ENCODE data around the gene GDI1. TPM values are rescaled to one million over a fixed set of nuclear protein-coding genes. Genes with fewer than 3 reads are reported as not detected.

GDI1 gene
- total RNA-seq, 1 donor from 2014 or later = 31.4 TPM

Other genes starting within 250 kb of the GDI1 start
- not detected for gene OPN1MW2, start 217.4 kb upstream of the GDI1 start, total RNA-seq
- gene OPN1MW3, start 179.6 kb upstream of the GDI1 start, total RNA-seq = not detected
- not detected for gene TEX28, start 142.0 kb upstream of the GDI1 start, total RNA-seq
- not detected for gene TKTL1, start 141.4 kb upstream of the GDI1 start, total RNA-seq
- gene FLNA, start 62.5 kb upstream of the GDI1 start, total RNA-seq = 76.6 TPM
- 19.5 TPM for gene EMD, start 57.9 kb upstream of the GDI1 start, total RNA-seq
- gene RPL10, start 38.8 kb upstream of the GDI1 start, total RNA-seq = 1,085 TPM
- gene DNASE1L1, start 27.9 kb upstream of the GDI1 start, total RNA-seq = 14.9 TPM
- gene TAFAZZIN, start 25.6 kb upstream of the GDI1 start, total RNA-seq = 21.0 TPM
- 26.2 TPM for gene ATP6AP1, start 8.5 kb upstream of the GDI1 start, total RNA-seq
- gene FAM50A, start 7.0 kb downstream of the GDI1 start, total RNA-seq = 18.7 TPM
- gene PLXNA3, start 21.1 kb downstream of the GDI1 start, total RNA-seq = 4.5 TPM
- 12.0 TPM for gene LAGE3, start 42.1 kb downstream of the GDI1 start, total RNA-seq
- gene UBL4A, start 49.5 kb downstream of the GDI1 start, total RNA-seq = 18.3 TPM
- gene SLC10A3, start 53.5 kb downstream of the GDI1 start, total RNA-seq = 3.7 TPM
- gene FAM3A, start 79.1 kb downstream of the GDI1 start, total RNA-seq = 35.3 TPM
- gene G6PD, start 109.7 kb downstream of the GDI1 start, total RNA-seq = 5.6 TPM
- 69.0 TPM for gene IKBKG, start 110.5 kb downstream of the GDI1 start, total RNA-seq
- gene CTAG1A, start 148.0 kb downstream of the GDI1 start, total RNA-seq = not detected
- not detected for gene CTAG1B, start 182.1 kb downstream of the GDI1 start, total RNA-seq
- gene CTAG2, start 216.4 kb downstream of the GDI1 start, total RNA-seq = not detected

All from left lobe of liver (tissue), 1 donor.